Heart right ventricle (tissue), 16 donors: ENCODE measurements around the gene CDK10. TPM values are rescaled to one million over a fixed set of nuclear protein-coding genes. Genes with fewer than 3 reads are reported as not detected.

Experiments used
- ATAC-seq, 8 donors: fragments of 200-7000 bp; cut with Tn5 transposase; one replicate each; pipeline ENCODE4 v1.9.1; 2020; ENCODE audit warnings: mild to moderate bottlenecking in 8 of 8, moderate library complexity in 8 of 8, moderate number of reproducible peaks in 1 of 8
- DNase-seq, 2 donors: peaks; one replicate each; pipeline ENCODE4 v3.0.0-alpha.2; 2020
- H3K27ac ChIP-seq, 10 donors: fragments of 200-600 bp; sonication (generic) in 2 of 10; one replicate each; pipeline versions ENCODE4 v1.5.0 to v1.8.0; 2020 to 2022; ENCODE audit warnings: mild to moderate bottlenecking in 3 of 10
- H3K27me3 ChIP-seq, 7 donors: fragments of 200-600 bp; one replicate each; pipeline ENCODE4 v1.8.0; 2021 to 2022; ENCODE audit warnings: mild to moderate bottlenecking in 2 of 7
- H3K36me3 ChIP-seq, 9 donors: fragments of 200-600 bp; sonication (generic) in 1 of 9; one replicate each; pipeline versions ENCODE4 v1.5.0 to v1.8.0; 2020 to 2022; ENCODE audit warnings: mild to moderate bottlenecking in 2 of 9
- H3K4me1 ChIP-seq, 9 donors: fragments of 200-600 bp; sonication (generic) in 1 of 9; one replicate each; pipeline versions ENCODE4 v1.5.0 to v1.8.0; 2020 to 2022; ENCODE audit warnings: mild to moderate bottlenecking in 4 of 9
- H3K4me3 ChIP-seq, 10 donors: fragments of 200-600 bp; sonication (generic) in 2 of 10; one replicate each; pipeline versions ENCODE4 v1.5.0 to v1.8.0; 2020 to 2022; ENCODE audit warnings: mild to moderate bottlenecking in 7 of 10, moderate library complexity in 2 of 10
- H3K9me3 ChIP-seq, 11 donors: fragments of 200-600 bp in 10 of 11; sonication (generic) in 2 of 11; one replicate each; pipeline versions ENCODE4 v1.5.0 to v1.8.0; 2013 to 2022; ENCODE audit warnings: mild to moderate bottlenecking in 2 of 11, control low read depth in 1 of 11, moderate library complexity in 1 of 11
- WGBS, 2 donors: extraction: QIAGEN DNeasy Blood & Tissue Kit; methylation state at CpG; one replicate each; pipeline ENCODE4 v1.1.7; 2013; ENCODE audit warnings: inconsistent platforms in 1 of 2; 5-methylcytosine and 5-hydroxymethylcytosine counted together
- intact Hi-C, 10 donors: fragments of 100-400 bp; cut with DNase I; formaldehyde crosslinking; loops; one replicate each; pipeline versions ENCODE4 v1.11.1 to v1.14.2; 2022
- polyA plus RNA-seq, 2 donors: library from polyadenylated mRNA; stranded (reverse); fragments of 200-250 nt; gene quantifications; one replicate each; pipeline ENCODE4 v1.2.3, GENCODE V29; 2013
- total RNA-seq, 10 donors: library from RNA; stranded (reverse); fragmentation: NEBNext Ultra II Directional in 3 of 10; extraction: Animal tissue kit (Norgen Biotek cat#: 25700) in 3 of 10; gene quantifications; one replicate each; pipeline versions ENCODE4 v1.2.1 to v1.2.4, GENCODE V29; 2021 to 2023
- TF ChIP-seq, protein P1 (sequence below), 9 donors: fragments of 200-600 bp; sonication (generic) in 2 of 9; IDR thresholded peaks; one replicate each; pipeline versions ENCODE4 v1.5.0 to v1.8.0; 2021 to 2022; ENCODE audit warnings: antibody characterized with exemption in 9 of 9, mild to moderate bottlenecking in 5 of 9, moderate library complexity in 1 of 9
- donor health status: Arrhythmogenic right ventricular cardiomyopathy.
- donor health status: ischemic (EF 13 %, LVEDD 7.1; RV severe dilation, severe dysfunction).
- donor health status: healthy with polysubstance abuse.
- donor health status: DM: no; HTN: yes; CAD: no.
- donor health status: DM: no; HTN: no; CAD: no.
- donor health status: ischemic (EF 25% LVEDD 6.9; RV normal size, moderate dysfunction).
- donor health status: ischemic (EF 25% LVEDD 5.7; RV mildly dilated, moderate dysfunction).
- donor health status: healthy.
- donor health status: DM: yes; HTN: yes; CAD: no.
- donor health status: Ischemic cardiomyopathy.
- donor health status: ischemic (EF 35%, LVEDD 5.7; RV mildly dilated, moderate dysfunction).
- donor health status: nonischemic (EF 11% LVEDD 7.7; RV severe dilation, severe dysfunction).
- donor health status: DM: yes; HTN: yes; CAD: no.
- donor health status: PGD.
- donor health status: ischemic (EF 29% LVEDD 5.4; RV normal size, mild dysfunction).
- donor health status: nonischemic (EF 23%, LVEDD 6.1; RV moderate dilation, normal function).

CDK10 gene
- total and polyA plus RNA-seq, 12 donors, result 14.7 to 63.4 (median 21.7) TPM

DNA sequence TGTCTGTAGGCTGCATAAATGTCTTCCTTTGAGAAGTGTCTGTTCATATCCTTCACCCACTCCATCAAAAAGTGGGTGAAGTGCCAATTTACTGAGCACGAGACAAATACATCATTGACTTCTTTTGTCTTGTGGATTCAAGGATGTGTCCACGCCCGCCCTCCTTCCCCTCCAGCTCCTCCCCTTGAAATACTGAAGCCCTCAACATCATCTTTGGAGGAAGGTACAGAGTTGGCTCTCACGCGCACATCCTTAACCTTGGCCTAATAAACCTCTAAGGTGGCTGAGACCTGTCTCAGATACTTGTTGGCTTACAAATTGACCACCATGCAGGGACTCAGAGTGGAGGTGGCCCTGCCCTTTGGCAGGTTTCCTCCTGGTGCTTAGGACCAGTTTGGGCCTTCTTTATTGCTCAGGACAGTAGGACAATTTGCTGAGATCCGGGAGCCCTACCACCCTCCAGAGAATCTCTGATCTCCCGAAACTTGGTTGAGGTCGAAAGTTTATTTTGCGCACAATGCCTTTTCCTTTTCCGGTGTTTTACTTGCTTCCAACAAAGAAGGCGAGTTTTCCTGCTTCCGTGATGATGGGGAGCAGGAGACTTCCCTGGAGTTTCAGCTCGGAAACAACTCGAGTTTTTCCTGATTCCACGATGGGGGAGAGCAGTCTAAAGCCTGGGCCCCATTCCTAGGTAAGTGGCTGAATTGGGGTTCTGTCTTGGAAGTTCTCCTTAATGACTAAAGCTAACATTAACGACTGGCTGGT, 14.1 kb upstream of the CDK10 start:
- peaks cover 0 to 7% (median 0%) of the 10 kb centered on the region in 11 donors for H3K9me3 ChIP-seq
- DNase-seq (no peak), ATAC-seq (peak in 5 of 8 donors; percentile 15 to 52 (median 40))
- intact Hi-C loops, result no loop called here
- peaks cover 0 to 4% (median 0%) of the 10 kb centered on the region in 9 donors for H3K4me1 ChIP-seq
- peak overlapping the region; percentile 36 to 83 (median 66) for H3K27ac ChIP-seq
- TF ChIP-seq, protein P1, sequence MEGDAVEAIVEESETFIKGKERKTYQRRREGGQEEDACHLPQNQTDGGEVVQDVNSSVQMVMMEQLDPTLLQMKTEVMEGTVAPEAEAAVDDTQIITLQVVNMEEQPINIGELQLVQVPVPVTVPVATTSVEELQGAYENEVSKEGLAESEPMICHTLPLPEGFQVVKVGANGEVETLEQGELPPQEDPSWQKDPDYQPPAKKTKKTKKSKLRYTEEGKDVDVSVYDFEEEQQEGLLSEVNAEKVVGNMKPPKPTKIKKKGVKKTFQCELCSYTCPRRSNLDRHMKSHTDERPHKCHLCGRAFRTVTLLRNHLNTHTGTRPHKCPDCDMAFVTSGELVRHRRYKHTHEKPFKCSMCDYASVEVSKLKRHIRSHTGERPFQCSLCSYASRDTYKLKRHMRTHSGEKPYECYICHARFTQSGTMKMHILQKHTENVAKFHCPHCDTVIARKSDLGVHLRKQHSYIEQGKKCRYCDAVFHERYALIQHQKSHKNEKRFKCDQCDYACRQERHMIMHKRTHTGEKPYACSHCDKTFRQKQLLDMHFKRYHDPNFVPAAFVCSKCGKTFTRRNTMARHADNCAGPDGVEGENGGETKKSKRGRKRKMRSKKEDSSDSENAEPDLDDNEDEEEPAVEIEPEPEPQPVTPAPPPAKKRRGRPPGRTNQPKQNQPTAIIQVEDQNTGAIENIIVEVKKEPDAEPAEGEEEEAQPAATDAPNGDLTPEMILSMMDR (IDR thresholded peaks at IDR 0.05), result no peak
- no peaks in the 10 kb centered on the region for H3K36me3 ChIP-seq
- peak overlapping the region in 3 of 10 donors; percentile 13 to 24 (median 20) for H3K4me3 ChIP-seq
- H3K27me3 ChIP-seq, result no peaks in the 10 kb centered on the region
- WGBS, 2 donors, result 74 to 78% methylated on average over 16 of the region's 16 CpGs

DNA sequence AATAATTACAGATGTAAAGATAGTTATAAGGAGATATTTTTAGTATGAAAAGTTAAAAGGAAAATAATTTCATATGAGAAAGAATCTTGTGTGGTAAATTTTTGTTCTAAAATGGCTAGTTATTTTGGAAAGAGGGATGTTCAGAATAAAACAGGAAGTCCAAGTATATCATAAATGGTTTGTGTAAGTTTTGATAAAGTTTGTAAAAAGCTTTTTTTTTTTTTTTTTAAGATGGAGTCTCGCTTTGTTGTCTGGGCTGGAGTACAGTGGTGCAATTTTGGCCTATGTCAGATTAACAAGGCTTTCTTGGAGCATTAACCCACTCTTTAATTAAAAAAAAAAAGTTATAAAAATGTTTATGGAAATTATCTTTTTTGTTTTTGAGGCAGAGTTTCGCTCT, 8.2 kb upstream of the CDK10 start:
- no peak overlapping the region for H3K27ac ChIP-seq
- peaks cover 0 to 29% (median 0%) of the 10 kb centered on the region in 11 donors for H3K9me3 ChIP-seq
- intact Hi-C loops, result no loop called here
- H3K27me3 ChIP-seq, result no peaks in the 10 kb centered on the region
- no peaks in the 10 kb centered on the region for H3K36me3 ChIP-seq
- DNase-seq (no peak), ATAC-seq (no peak)
- TF ChIP-seq, protein P1 (IDR thresholded peaks at IDR 0.05), result no peak
- H3K4me3 ChIP-seq, result no peak overlapping the region
- peaks cover 0 to under 1% (median 0%) of the 10 kb centered on the region in 9 donors for H3K4me1 ChIP-seq
- WGBS, 2 donors, result 94 to 99% methylated on average over 2 of the region's 2 CpGs

DNA sequence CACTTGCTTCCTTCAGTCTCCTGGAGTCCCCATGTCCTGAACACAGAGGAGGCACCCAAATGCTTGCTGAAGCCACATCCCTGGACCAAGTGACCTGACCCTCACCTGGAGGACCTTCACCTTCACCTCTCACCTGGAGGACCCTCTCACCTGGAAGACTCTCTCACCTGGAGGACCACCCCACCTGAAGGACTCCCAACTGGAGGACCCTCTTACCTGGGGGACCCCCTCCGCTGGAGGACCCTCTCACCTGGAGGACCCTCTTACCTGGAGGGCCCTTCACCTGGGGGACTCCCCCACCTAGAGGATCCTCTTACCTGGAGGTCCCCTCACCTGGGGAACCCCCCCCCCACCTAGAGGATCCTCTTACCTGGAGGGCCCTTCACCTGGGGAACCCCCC, 573 bp upstream of the CDK10 start:
- no peak for DNase-seq
- H3K4me1 ChIP-seq, result peaks cover 4 to 14% (median 9%) of the 10 kb centered on the region in 9 donors
- H3K9me3 ChIP-seq, result peaks cover 0 to 8% (median 0%) of the 10 kb centered on the region in 11 donors
- 90 to 100% methylated on average over 1 of the region's 1 CpG for WGBS, 2 donors
- no peak for ATAC-seq
- no peaks in the 10 kb centered on the region for H3K27me3 ChIP-seq
- intact Hi-C loops, result no loop called here
- H3K4me3 ChIP-seq, result peak overlapping the region in 6 of 10 donors; percentile 64 to 96 (median 84)
- TF ChIP-seq, protein P1 (IDR thresholded peaks at IDR 0.05), result no peak
- no peak overlapping the region for H3K27ac ChIP-seq
- peaks cover 0 to 24% (median 0%) of the 10 kb centered on the region in 9 donors for H3K36me3 ChIP-seq

DNA sequence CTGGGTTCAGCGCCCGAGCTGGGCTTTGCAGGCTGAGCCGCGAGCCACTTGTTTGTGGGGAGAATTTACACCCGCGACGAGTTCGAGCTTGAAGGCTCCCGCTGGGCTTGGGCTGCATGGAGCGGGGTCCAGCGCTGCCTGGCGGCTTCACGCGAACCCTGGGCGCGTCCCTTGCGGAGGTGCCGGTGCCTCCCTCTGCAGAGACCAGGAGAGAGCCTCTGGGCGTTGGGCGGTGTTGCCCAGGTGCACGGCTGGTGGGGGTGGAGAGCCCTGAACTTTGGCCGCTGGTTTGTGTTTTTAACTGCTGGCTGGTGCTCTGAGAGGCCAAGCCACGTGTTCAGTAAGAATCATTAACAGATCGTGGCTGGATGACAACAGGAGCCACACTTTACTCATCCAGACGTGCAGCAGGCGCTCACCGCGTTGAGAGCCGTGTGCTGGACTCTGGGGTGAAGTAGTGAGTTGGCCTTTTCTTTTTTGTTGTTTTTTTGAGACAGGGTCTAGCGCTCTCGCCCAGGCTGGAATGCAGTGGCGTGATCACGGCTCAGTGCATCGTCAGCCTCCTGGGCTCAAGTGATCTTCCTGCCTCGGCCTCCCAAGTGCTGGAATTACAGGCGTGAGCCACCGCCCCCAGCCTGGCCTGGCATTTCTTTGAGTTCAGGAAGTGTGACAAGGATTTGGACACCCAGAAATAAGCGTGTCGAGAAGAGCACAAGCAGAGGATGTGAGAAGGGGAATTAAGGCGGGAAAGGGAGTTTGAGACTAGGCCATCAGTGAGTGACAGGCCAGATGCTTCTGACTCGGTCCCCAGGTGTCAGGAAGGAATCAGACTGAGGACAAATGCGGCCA, 827 bp downstream of the CDK10 start:
- DNase-seq, result no peak
- Histone ChIP-seq H3K27ac (peak overlapping the region; percentile 69 to 95 (median 90)), H3K27me3 (no peaks in the 10 kb centered on the region), H3K9me3 (peaks cover 0 to 8% (median 0%) of the 10 kb centered on the region in 11 donors), H3K36me3 (peaks cover 0 to 37% (median 7%) of the 10 kb centered on the region in 9 donors), H3K4me1 (peaks cover 4 to 14% (median 9%) of the 10 kb centered on the region in 9 donors), H3K4me3 (peak overlapping the region; percentile 63 to 96 (median 82))
- ATAC-seq, result peak in 7 of 8 donors; percentile 9 to 54 (median 25)
- intact Hi-C loops, result no loop called here
- TF ChIP-seq, protein P1 (IDR thresholded peaks at IDR 0.05), result no peak
- WGBS, 2 donors, result 12% methylated on average over 42 of the region's 42 CpGs
